NOMO-1 treated with dmso at 0.1 percent for 144 hours (cell line): Measurements from ENCODE around the gene DNM1.

Source experiments
- DNase-seq: peaks from one replicate; lab custom pipeline; 2025; ENCODE audit not compliant: unreplicated experiment; lab: John Stamatoyannopoulos, UW

The DNM1 gene

DNA sequence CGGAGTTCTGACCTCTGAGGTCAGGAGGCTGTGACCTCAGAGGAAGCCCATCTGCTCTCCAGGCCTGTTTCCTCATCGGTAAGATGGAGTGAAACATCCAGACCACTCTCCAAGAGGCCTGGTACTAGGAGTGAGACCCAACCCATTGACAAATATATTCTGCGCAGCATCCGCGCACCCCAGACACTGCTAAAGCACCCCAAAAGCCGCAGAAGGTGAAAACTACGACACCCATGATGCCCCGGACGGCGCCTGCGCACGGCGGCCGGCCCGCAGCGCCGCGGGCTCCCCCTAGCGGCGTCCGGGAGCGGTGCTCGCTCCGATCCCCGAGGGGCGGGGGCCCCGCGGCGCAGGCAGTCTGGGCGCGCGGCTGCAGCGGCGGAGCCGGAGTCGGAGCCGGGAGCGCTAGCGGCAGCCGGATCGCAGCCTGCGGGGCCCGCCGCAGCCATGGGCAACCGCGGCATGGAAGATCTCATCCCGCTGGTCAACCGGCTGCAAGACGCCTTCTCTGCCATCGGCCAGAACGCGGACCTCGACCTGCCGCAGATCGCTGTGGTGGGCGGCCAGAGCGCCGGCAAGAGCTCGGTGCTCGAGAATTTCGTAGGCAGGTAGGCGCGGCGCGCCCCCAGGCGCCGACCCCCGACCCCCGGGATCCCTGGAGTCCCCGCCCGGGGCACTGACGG lies at the start of gene DNM1:
DNM1 (plus strand) TSS at position 356 of the 683 bp plus-strand sequence; CDS start at position 448, 92 bp downstream.
- peak; percentile 51 for DNase-seq

DNA sequence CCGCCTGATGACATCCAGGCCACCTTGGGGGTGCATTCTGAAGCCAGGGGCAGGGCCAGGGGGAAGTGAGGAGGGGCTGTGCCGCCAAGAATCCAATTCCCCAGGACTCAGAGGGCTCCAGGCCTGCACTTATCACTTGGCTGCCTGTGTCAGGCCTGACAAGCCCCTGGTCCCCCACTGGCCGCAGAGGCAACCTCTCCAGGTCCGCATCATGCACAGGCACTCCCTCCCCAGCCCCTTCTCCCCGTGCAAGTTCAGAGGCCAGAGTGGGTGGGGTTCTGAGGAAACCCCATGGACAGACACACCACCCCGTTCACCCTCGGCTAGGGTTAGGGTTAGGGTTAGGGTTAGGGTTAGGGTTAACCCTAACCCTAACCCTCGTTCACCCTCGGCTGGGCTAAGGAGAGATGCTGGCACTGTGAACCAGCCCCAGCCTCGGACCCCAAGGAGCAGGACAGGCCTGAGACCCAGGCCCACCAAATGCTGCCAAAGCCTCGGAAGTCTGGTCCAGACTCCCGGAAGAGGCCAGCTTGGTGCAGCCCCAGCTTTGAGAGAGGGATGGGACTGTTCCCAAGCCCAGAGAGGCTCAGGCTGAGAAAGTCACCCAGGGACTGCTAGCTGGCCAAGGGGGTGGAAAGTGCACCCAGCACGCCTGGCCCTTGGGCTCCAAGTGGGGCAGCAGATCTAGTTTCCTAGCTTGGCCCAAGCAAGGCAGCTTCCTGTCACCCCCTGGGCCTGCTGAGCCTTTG lies 49.1 kb upstream of the DNM1 start:
- no peak for DNase-seq

DNA sequence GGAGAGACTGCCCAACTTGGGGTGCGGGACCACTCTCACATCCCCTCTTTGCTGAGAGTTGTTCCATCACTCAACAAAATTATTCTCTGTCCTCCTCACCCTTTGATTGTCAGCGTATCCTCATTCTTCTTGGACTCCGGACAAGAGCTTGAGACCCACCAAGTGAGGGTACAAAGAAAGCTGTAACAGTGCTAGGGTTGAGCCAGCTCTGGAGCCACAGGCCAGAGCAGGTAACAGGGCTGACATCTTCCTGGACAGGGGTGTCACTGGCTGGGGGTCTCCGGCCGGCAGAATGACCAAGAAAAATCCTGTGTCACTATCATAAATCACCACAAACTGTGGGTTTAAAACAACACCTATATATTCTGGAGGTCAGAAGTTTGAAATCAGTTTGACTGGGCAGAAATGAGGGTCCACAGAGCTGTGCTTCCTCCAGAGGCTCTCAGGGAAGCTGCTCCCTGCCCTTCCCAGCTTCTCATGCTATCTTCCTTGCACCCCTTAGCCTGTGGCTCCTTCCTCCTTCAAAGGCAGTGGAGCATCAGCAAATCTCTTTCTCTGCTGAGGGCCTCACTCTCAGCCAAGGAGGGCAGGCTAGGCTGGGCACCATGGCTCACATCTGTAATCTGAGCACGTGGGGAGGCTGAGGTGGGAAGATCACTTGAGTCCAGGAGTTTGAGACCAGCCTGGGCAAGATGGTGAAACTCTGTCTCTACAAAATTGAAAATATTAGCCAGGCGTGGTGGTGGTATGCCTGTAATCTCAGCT lies 47.3 kb upstream of the DNM1 start:
- DNase-seq: no peak

- DNase-seq: peak; percentile 74
Observed at GRCh38 chr9:128159522-128159783, 43.7 kb upstream of the DNM1 start.

DNA sequence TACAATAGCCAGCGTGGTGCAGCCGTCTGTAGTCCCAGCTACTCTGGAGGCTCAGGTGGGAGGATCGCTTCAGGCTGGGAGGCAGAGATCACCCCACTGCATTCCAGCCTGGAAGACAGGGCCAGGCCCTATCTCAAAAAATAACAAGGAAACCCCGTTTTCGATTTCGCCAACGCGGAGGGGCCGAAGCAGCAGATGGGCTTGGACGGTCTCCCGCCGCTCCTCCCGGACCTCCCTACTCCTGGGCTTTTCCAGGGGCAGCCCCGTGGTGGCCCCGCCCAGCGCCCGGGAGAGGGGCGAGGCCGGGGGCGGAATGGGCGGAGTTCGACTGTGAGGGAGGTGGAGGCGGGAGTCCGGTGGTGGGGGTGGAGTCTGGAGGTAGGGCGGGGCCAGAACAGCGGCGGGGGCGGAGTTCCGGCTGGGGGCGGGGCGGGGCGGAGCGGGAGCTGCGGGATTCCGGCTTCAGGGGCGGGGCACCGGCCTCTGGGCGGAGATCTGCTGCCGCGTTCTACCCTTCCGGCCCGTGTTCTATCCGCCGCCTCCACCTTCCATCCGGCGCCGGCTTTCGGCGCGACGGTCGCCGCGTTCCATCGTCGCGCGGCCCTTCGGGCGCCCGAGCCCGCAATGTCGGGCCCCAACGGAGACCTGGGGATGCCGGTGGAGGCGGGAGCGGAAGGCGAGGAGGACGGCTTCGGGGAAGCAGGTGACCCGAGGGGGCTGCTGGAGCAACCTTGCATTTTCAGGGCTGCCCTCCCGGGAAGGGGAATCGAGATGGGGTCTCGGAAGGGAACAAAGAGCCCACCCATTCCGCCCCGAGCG lies 43.2 kb upstream of the DNM1 start, which contains the start of gene BBLN:
BBLN (plus strand) TSS at position 482 of the 819 bp plus-strand sequence; CDS start at position 625, 143 bp downstream.
- DNase-seq: peak; percentile 89

- DNase-seq: no peak
Observed at GRCh38 chr9:128160603-128160987, 42.6 kb upstream of the DNM1 start.

- DNase-seq: no peak
Observed at GRCh38 chr9:128161215-128161902, 41.8 kb upstream of the DNM1 start.

DNA sequence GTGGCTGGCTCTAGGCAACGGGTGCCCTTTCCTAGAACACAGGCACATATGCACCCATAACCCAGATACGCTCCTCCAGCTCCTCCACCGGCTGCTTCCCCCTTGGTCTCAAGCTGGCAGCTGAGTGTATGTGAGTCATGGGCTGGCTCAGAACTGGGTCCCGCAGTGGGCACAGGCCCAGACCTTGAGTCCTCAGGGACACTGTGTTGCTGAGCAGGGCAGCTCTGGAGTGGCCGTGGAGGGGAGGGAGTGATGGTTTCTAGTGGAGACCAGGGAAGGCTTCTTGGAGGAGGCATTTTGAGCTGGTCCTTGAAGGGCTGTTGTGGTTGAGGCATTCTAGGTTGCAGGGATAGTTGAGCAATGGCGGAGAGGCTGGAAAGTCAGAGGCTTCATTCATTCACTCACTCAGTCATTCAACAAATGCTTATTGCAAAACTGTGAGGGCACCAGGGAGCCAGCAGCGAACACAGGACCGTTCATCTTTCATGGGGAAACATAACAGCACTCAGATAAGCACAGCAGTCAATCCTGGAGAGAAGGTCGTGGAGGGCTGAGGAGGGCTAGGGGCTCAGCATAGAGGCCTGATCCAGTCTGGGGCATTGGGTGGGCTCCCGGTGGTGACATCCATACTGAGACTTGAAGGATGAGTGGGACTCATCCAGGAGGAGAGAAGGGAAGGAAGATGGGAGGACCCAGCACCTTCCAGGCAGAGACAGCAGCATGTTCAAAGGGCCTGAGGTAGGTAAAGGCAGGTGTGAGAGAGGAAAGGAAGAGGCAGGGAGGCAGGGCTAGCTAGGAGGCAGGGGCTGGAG lies 40.8 kb upstream of the DNM1 start:
- no peak for DNase-seq

GRCh38 chr9:128163027-128163515 lies 40.1 kb upstream of the DNM1 start:
- DNase-seq: no peak

GRCh38 chr9:128163523-128164306 lies 39.5 kb upstream of the DNM1 start:
- no peak for DNase-seq

DNA sequence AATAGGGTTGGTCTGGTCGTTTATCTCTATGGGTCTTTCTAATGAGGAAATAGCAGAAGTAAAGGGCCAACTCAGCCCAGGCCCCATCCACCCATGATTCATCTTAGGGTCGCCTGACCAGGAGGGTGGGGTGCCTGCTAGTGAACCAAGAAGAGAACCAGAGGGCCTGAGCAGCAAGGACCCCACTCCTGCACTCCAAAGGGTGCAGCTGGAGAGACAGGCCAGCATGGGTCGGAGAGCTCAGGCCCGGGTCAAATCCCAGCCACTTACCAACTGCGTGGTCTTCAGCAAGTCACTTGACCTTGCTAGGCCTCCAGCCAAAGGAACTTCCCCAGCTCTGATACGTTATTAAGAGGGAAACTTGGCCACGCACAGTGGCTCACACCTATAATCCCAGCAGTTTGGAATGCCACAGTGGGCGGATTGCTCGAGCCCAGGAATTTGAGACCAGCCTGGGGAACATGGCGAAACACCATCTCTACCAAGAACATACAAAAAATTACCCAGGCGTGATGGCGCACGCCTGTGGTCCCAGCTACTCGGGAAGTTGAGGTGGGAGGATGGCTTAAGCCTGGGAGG lies 38.8 kb upstream of the DNM1 start:
- no peak for DNase-seq

DNA sequence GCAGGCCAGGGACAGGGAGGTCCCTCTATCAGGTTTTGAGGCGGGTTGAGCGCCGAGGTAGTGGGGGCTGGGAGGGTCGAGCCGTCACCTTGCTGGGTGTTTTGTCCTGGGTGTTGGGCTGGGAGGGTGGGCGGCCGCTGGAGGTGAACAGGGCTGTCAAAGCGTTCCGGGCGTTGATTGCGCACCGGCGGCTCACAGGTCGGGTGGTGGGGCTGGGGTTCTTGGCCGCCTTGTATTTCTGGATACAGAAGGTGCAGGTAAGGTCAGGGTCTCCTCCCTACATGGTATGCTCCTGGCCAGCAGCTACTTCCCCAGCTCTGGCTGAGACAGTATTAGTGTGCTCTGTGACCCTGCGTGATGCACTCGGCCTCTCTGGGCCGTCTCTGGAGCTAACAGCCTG lies 37.0 kb upstream of the DNM1 start:
- no peak for DNase-seq

- DNase-seq: no peak
Observed at GRCh38 chr9:128167209-128167608, 36.0 kb upstream of the DNM1 start.

- no peak for DNase-seq
Observed at GRCh38 chr9:128168731-128169308, 34.4 kb upstream of the DNM1 start.

DNA sequence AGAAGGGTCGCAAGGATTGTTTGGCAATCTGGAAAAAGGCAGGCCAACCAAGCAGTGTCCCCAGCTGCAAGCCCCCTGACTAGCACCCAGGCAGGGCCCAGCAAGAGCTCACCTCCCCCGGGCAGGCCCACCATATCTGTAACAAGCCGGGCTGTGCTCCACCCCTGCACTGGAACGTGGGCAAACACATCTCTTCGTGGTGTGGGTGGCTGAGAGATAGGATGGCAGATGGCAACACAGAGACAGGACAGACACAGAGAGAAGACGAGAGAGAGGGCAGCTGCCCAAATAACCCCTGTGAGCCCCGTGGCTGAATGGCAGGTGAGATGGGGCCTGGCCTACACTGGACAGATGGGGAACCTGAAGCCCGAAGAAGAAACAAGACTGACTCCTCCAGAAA lies 33.7 kb upstream of the DNM1 start:
- no peak for DNase-seq

- DNase-seq: no peak
Observed at GRCh38 chr9:128169925-128170324, 33.3 kb upstream of the DNM1 start.

DNA sequence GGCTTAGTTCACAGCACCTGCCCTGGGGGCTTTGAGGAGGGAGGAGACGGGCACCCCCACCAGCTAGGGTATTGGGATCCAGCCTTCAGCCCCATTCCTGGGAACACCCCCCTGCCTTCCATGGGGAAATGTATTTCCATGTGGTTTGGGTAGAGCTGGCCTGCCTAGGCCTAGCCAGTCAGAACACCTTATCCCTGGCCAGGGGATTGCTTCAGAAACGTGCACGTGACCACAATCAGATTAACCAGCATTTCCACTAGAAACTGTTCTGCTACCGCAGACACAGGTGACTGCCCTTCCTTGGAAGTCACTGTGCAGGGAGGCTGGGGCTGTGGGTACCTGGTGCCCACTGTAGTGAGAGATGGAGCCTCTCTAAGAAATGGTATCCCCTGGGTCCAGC lies 29.1 kb upstream of the DNM1 start:
- DNase-seq: no peak

GRCh38 chr9:128175102-128175563 lies 28.0 kb upstream of the DNM1 start:
- no peak for DNase-seq
